Mesenteric fat pad (tissue), 1 donor: ENCODE measurements around the gene KCTD15. TPM values are rescaled to one million over a fixed set of nuclear protein-coding genes. Genes with fewer than 3 reads are reported as not detected.

Experiments
- DNase-seq: peaks from one replicate; pipeline ENCODE4 v3.0.0-alpha.2; 2020; ENCODE audit warnings: low spot score
- total RNA-seq: library from RNA; stranded (reverse); fragmentation: NEBNext Ultra II Directional; extraction: Animal tissue kit (Norgen Biotek cat#: 25700); gene quantifications from one replicate; pipeline ENCODE4 v1.2.1, GENCODE V29; 2021
- donor health status: DM: yes; HTN: yes; CAD: no.

The KCTD15 gene
- total RNA-seq, 1 donor from 2014 or later, result 18.4 TPM

DNA sequence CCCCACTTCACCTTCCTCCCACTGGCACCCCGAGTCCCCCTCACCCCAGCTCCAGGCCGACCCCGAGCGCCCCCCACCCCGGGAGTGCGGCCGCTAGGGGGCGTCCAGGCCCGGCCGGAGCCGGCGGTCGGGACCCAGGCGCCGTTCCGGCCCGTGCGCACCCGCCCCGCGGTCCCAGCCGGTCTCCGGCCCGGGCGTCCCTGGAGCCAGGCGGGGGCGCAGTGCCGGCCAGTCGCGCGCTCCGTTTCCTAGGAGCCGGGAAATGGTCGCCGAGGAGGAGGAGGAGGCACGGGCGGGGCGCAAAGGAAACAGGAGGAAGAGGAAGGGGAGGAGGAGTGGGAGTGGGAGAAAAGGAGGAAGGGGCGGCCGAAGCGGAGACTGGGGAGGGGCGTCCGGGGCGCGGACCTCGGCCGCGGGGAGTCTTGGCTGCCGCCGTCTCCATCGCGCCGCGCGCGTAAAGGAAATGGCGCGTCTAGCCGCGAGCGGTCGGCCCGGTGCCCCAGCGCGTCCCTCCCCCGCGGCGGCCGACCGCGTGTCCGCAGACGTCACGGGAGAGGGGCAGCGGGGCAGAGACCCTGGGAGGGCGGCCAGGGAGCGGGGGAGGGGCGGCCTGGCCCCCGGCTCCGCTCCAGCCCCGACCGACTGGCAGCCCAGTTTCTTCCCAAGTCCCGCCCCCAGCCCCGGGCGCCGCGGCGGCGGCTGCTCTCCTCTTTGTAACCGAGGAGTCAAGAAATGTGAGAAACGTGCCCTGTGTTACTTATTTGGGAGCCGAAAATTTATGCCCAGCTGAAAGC lies 1.1 kb upstream of the KCTD15 start:
- peak; percentile 94 for DNase-seq

DNA sequence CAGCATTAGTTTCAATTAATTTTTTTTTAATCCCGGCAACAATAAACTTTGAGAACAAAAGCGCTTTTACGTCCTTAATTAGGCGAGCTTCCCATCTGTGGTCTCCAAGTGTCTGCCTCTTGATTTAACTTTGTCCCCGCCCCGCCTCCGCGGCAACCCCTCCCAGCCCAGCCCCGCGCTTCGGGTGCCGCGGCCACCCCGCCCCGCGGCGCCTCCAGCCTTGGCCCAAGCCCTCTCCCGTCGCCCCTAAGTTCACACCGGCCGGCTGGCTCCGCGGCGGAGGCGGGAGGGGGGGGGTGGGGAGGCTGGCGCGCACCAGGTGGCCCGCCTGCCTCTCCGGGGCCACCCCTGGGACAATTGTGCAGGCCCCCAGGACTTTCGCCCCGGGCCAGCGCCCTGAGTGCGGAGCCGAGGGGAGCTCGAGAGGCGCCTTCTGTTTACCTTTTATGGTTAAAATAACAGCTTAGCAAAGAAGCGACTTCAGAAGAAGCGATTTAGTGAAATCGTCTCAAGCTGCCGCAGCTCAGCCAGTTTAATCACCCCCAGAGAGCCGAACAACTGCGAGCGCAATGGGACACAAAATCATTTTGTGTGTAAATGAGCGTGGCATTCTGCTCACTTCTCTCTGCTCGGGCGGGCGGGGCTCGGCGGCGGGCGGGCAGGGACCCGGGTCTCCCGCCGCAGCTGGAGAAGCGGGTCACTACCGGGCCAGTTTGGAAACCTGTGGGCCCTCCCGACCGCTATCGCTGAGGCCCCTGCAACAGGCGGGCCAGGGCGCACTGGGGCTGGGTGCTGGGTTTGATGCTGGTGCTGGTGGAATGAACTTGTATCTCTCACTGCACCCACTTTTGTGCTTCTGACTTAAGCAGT lies 1.4 kb downstream of the KCTD15 start:
- no peak for DNase-seq

DNA sequence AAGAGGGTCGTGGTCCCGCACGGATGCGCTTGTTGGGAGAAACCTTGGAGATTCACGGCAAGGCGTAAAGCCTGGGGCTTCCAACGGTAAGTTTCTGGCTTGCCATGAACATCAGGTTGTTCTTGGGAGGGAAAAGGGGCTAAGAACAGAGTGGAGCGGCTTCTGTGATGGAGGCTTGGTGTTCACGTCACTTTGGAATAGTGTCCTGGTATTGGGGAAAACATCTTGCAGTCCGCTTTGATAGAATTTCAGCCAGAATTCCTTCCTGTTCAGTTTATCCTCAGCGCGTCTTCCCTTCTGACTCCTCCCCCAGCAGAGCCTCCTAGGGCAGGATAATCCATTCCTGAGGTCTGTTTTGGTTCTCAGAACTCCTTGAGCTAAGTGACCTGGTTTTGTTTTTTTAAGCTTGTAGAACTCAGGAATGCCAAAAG lies 2.0 kb downstream of the KCTD15 start:
- no peak for DNase-seq

DNA sequence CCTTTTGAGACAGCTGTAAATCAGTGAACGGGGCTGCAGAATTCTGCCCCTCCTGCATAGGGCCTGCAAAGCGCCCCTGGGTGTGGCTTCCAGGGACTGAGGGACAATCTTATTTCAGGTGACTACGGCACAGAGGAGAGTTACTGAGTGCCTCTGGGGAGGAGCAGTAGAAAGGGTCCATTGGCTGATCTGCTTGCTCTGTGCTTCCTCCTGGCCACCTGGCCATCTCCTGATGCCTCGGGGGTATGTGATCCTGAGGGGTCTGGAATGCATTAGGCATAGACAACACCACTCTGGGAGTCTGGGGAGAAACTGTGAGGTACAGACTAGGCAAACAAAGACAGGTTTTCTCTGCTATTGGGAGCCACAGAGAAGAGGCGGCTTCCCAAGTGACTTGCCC lies 2.8 kb downstream of the KCTD15 start:
- DNase-seq, result no peak

DNA sequence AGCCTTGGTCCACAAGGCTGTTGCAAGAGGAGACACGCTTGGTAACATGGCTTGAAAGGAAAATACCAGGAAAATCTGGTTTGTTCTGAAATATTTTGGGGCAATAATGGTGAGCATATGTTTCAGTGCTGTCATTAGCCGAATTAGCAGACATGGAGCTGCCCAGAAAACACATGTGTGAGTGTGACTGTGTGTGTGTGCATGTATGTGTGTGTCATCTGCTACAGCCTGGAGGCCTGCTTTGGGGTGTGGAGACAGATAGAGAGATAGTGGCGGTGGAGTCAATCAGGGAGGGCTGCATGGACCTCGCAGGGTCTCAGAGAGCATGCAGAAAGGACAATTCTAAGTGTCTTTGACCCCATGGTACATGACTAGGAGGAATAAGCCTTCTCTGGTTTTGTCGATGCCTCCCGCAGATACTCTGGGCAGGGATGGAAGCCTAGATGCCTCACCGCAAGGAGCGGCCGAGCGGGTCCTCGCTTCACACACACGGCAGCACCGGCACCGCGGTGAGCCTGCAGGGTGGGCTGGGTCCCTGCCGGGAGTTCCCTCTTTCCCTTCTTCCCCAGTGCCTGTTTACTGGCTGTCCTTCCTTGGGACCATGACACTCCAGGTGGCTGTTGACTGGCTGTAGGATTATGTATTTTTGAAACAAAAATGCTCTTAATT lies 3.5 kb downstream of the KCTD15 start:
- no peak for DNase-seq

DNA sequence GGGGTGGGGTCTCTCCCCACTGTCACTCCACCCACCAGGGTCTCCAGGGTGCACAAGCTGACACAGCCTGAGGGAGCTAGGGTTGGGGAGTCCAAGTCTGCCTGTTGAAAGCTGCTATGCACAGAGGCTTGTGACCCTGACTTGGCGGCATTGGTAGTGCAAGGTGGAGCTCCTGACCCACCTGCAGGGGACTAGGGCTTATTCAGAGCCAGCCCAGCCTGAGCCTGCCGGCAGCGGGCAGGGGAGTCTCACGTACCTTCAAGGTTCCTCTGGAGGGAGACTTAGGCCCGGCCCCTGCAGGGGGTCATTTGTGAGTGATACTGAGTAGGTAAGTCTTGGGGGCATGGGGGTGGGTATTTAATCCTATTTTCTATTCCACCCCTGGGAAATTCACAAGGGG lies 4.7 kb downstream of the KCTD15 start:
- no peak for DNase-seq

DNA sequence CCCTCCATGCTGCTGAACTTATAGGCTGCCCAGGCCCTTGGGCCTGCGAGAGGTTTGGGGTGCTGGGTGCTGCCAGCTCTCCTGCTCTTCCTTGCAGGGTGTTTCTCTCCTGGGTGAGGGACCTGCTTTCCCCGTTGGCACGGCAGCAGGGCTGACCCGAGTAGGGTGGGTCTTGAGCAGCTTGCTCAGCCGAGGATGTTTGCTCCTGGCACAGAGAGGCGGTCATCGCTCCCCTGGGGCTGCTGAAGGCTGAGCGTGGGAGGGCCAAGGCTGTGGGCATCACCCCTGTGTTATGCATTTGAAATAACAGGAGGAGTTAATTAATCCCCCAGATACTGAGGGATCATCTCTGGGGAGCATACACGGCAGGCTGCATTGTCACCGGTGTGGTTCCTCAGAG lies 5.3 kb downstream of the KCTD15 start:
- no peak for DNase-seq

DNA sequence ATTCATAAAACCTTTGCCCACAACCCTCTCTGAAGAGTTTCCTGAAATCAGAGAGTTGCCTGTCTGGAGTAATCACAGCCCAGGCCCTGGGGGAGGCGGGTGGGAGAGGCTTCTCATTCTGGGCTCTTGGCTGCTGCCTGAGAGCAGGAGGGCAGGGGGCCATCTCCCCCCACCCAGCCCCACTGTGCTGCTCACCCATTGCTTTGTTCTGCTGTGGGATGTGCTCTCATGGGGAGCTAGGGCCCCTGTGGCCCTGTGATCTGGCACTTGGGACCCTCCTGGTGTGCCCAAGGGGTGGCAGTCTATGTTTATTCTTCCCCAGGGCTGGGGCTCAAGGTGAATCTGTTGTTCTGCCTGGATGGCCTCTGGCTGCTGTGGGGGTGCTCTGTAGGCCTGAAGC lies 6.1 kb downstream of the KCTD15 start:
- DNase-seq, result no peak

DNA sequence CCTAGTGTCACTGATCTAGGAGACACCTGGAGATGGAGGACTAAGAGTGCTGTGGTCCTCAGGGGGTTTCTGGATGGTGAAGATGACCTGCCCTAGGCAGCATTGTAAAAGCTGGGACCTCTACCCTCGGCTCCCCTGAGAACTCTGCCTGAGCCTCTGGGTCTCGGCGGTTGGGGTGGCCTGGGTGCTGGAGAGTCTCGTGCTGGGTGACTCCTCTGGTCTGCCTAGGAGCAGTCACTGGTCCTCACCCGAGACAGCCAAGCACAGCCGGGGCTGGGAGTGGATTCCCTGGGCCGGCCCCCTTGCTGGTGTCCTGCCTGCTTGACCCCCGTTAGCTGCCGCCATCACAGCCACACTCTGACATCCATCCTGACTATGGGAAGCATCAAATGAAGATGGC lies 6.7 kb downstream of the KCTD15 start:
- DNase-seq, result no peak

DNA sequence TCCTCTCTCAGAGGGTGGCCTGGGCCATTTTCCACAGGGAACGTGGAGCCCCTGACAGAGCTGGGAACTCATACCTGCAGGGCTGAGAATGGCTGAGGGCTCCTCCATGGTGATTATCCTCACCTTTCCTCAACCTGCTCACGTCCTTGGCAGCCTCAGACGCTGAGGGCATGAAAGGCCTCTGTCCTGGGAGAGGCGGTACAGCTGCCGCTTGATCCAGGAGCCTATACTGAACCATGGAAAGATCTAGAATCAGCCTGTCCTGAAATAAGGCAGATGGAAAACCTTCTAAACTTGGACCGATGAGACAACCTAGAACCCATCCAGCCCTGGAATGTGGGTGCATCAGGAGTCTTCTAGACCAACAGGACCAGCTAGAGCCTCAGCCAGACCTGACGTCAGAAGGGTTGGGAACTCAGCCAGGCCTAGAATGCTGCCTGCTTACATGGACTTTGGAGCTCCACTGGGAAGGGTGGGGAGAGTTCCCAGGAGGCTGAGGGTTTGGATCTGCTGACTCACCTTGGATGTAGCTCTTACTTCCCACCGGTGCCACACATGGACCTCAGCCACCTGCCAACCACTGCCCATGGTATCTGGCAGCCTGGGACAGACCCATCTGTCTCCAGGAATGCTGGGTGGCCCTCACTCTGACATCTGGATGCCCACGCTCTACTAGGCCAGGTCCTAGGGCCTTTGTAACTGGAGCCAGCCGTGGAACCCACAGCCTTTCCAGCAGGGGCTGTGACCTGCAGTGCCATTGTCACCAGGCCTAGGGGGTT lies 7.5 kb downstream of the KCTD15 start:
- DNase-seq, result no peak

DNA sequence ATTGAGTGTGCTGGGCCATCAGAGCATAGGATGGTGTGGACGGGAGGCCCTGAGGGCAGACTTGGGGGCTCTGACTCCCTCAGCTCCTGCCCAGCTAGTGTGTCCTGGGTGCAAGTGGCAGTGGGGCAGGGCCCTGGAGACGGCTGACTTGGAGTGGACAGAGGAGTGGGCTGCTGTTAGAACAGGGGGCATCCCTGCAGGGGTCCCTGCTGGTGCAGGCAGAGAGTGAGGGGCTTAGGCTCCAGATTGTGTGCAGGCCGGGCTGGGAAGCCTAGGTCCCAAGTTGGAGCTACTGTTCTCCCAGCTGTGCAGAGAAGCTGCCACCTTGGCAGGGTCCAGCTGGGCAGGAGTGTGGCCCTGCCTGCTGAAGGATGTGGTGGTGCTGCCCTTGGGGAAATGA lies 8.6 kb downstream of the KCTD15 start:
- DNase-seq, result no peak

DNA sequence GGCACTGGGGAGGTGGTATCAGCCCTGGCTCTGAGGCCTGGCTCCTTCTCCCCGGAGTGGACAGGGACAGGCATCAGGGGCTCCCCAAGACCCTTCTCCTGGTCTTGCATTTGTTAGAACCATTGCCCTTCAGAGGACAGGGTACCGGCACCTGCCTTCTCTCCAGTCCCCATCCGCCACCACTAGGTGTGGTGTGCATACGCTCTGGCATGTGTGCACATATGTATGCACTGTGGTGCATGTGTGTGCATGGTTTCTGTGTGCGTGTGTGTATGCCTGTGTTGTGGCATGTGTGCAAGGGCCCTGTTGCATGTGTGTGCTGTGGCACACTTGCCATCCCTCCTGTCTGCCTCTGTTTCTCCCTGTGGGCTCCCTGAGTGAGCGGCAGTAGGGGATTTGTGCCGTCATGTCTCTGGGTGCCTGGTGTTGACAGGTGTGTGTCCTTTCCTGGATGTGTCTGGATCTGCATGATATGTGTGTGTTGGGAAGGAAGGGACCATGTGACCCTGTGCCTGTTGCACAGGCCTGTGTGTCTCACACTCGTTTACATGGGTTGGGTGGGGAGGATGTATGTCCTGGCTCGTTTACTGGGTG lies 9.3 kb downstream of the KCTD15 start:
- DNase-seq, result no peak

DNA sequence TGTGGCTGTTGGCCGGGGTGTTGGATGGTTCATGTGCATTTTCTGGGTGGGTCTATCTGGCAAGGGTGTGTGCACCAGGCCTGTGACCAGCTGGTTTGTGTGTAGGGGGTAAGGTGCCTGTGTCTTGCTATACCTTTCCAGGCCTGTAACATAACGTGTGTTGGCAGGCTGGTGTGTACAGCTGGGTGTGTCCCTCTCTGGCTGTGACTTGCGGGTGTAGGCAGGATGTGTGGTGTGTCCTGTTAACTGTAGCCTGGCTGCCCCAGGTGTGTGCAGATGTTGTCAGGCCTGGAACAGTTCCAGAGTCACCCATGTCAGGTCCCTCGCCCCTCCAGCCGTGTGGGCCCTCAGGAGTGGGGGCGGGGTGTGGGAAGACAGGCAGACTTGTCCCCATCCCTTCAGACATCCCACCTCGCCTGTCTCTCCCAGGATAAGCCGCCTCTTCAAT lies 9.8 kb downstream of the KCTD15 start:
- DNase-seq, result no peak

DNA sequence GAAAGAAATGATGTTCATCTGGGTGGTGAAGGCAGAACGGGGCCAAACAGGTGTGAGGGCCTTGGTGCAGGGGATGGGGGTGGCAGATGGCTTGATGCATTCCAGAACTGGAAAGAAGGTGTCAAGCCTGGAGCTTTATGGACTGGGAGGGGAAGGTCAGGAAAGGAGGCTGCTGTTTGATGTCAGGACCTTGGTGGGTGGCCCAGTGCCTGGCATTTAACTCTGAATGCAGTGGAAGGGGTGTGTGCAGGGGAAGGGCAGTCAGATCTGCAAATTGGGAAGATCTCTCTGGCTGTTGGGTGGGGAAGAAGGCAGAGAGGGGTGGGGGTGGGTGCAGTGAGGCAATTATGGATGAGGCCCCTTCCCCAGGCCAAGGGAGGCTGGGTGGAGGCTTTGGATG lies 11.7 kb downstream of the KCTD15 start:
- no peak for DNase-seq

DNA sequence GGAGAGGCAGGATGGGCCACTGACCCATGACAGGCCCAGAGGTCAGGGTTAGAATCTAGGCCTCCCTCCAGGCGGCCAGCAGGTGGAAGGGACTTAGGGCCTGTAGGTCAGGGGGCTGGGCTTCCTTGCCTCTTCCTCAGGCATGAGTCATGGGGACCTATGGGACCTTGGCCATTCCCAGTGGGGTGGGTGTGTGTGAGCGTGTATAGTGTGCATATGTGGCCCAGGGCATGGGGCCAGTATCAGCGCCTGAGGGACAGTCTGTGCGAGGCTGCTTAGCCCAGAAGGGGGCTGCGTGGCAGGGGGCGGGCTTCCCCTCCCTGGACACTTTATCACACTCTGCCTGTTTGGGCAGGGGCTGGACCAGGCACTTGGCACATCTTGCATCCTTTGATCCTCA lies 13.3 kb downstream of the KCTD15 start:
- no peak for DNase-seq

DNA sequence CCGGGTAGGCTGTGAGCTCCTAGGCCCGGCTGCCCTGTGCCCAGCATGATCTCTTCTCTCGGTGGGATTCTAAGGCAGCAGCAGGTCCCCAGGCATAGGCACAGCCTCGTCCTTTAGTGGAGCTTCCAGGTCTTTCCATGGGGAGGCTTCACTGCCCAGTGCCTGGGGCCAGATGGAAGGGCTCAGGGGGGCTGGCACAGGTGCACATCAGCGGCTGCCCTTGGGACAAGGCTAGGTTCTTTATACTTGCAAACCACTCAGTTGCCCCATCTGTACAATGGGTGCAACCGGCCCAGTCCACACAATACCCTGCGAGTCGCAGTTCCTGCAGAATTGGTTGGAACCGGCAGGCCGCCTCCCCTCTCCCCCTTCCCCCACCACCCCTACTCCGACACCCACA lies 14.2 kb downstream of the KCTD15 start:
- DNase-seq, result no peak

DNA sequence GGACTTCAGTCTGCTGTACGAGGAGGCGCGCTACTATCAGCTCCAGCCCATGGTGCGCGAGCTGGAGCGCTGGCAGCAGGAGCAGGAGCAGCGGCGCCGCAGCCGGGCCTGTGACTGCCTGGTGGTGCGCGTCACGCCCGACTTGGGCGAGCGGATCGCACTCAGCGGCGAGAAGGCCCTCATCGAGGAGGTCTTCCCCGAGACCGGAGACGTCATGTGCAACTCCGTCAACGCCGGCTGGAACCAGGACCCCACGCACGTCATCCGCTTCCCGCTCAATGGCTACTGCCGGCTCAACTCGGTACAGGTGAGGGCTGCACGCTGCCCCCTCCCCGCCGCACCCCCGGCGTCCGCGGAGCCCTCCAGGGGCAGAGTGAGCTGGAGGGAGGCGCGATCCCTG lies 14.6 kb downstream of the KCTD15 start:
- no peak for DNase-seq

DNA sequence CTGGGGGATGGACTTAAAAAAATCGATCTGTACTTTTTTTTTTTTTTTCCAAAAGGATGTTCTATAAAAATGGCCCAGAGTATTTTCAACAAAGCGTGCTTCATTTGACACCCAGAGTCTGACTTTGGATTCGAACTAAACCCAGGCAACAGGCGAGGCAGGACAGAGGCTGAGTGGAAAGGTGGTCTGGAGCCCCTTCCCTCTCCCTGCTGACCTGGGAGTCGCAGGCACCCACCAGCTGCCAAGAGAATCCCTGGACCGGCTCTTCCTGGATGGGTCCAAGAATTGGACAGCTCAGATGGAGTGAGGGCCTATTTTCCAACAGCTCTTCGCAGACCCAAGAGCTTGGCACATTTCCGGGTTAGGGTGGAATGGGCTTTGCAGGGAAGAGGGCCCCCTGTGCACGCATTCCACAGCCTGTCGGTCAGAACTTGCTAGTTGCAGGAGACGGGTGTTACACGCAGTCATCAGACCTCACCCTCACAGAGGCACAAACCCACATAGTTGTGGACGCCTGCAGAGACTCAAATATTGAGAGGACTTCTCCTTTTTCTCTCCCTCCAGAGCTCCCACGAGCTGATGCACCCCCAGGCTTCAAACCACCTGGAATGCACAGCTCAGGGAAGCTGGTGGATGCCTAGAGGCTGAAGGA lies 15.2 kb downstream of the KCTD15 start:
- no peak for DNase-seq

DNA sequence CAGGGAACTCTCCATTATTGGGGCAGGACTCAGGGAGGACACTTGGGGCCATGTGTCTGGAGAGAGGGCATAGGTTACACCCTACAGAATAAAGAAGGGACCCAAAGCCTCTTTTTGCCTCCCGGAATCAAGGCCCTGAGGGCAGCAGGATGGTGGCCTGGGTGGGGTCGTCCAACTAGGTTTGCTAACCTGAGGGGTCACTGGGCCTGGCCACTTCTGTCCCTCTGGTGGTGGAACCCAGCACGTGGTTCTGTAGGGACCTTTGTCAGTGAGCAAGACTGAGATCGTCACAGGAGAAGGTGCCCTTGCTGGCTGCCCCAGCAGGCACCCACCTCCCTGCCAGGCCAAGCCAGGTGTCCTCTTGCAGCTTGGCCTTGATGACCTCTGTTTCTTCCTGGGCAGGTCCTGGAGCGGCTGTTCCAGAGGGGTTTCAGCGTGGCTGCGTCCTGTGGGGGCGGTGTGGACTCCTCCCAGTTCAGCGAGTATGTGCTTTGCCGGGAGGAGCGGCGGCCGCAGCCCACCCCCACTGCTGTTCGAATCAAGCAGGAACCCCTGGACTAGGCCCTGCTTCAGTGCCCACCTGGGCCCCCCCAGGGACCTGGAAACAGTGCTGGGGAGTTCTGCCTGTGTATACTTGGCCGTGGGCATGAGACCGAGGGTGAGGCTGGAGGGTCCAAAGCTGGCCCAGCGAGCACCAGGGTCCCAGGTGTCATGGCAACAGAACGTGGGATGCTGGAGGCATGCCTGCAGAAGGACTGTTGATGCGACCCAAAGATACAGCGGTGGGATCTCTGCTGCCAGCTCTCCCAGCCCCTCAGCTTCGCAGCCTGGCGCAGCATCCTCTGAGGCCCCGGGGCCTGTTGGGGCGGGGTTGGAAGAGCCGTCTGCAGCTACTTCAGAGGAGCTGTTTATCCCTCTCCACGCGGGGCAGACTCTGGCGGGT lies 16.0 kb downstream of the KCTD15 start:
- DNase-seq, result no peak
